HL-60 (cell line): ENCODE measurements around the gene ALDH1A1.
A peak's percentile ranks its signal among the peaks of the same experiment; 100 is the strongest.

Experiments used
- DNase-seq, 2 experiments: peaks; one replicate each; pipeline ENCODE4 v3.0.0-alpha.2; 2010 to 2020; ENCODE audit warnings: low read depth in 1 of 2, low spot score in 1 of 2
- H3K27ac ChIP-seq: fragments of 250-450 bp; sonication (Bioruptor Pico); replicated peaks from 2 replicates; pipeline ENCODE4 v1.5.1; 2020; ENCODE audit warnings: mild to moderate bottlenecking, moderate library complexity
- H3K27me3 ChIP-seq: fragments of 250-450 bp; sonication (Bioruptor Pico); 2 replicates; pipeline ENCODE4 v1.5.1; 2021; ENCODE audit warnings: mild to moderate bottlenecking, moderate library complexity; ENCODE audit not compliant: insufficient read depth, poor library complexity, severe bottlenecking
- H3K4me3 ChIP-seq: replicated peaks from 2 replicates; pipeline ENCODE4 v1.5.1; 2011; ENCODE audit warnings: mild to moderate bottlenecking, control low read depth, low read length; ENCODE audit not compliant: insufficient read depth
- CTCF ChIP-seq: IDR thresholded peaks from one replicate; pipeline ENCODE4 v1.5.1; 2011; ENCODE audit warnings: low read length, control low read depth, inconsistent platforms; ENCODE audit not compliant: insufficient read depth
- GABPA ChIP-seq: IDR thresholded peaks from 2 replicates; pipeline ENCODE4 v1.6.1; 2012; ENCODE audit warnings: low read depth
- POLR2AphosphoS5 ChIP-seq: IDR thresholded peaks from 2 replicates; pipeline ENCODE4 v1.6.1; 2012; ENCODE audit warnings: low read depth
- SPI1 ChIP-seq: IDR thresholded peaks from 2 replicates; pipeline ENCODE4 v1.6.1; 2012; ENCODE audit warnings: low read depth, mild to moderate bottlenecking, borderline replicate concordance
- TF ChIP-seq, protein P1 (sequence below): IDR thresholded peaks from 2 replicates; pipeline ENCODE4 v1.6.1; 2012; ENCODE audit warnings: low read depth; ENCODE audit not compliant: insufficient replicate concordance

ALDH1A1 gene

GRCh38 chr9:72937545-72937944 lies 15.3 kb downstream of the ALDH1A1 start:
- Histone ChIP-seq H3K27ac (no peak overlapping the region), H3K27me3 (peaks cover 5% of the 10 kb centered on the region), H3K4me3 (no peak overlapping the region)
- DNase-seq = no peak
- TF ChIP-seq CTCF = no peak

- TF ChIP-seq, protein P1, sequence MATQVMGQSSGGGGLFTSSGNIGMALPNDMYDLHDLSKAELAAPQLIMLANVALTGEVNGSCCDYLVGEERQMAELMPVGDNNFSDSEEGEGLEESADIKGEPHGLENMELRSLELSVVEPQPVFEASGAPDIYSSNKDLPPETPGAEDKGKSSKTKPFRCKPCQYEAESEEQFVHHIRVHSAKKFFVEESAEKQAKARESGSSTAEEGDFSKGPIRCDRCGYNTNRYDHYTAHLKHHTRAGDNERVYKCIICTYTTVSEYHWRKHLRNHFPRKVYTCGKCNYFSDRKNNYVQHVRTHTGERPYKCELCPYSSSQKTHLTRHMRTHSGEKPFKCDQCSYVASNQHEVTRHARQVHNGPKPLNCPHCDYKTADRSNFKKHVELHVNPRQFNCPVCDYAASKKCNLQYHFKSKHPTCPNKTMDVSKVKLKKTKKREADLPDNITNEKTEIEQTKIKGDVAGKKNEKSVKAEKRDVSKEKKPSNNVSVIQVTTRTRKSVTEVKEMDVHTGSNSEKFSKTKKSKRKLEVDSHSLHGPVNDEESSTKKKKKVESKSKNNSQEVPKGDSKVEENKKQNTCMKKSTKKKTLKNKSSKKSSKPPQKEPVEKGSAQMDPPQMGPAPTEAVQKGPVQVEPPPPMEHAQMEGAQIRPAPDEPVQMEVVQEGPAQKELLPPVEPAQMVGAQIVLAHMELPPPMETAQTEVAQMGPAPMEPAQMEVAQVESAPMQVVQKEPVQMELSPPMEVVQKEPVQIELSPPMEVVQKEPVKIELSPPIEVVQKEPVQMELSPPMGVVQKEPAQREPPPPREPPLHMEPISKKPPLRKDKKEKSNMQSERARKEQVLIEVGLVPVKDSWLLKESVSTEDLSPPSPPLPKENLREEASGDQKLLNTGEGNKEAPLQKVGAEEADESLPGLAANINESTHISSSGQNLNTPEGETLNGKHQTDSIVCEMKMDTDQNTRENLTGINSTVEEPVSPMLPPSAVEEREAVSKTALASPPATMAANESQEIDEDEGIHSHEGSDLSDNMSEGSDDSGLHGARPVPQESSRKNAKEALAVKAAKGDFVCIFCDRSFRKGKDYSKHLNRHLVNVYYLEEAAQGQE = no peak
- TF ChIP-seq GABPA (no peak), CTCF (no peak), SPI1 (no peak), POLR2AphosphoS5 (no peak)
- Histone ChIP-seq H3K4me3 (no peak overlapping the region), H3K27ac (no peak overlapping the region), H3K27me3 (peaks cover 3% of the 10 kb centered on the region)
- DNase-seq = no peak
These were observed 16.2 kb downstream of the ALDH1A1 start for GRCh38 chr9:72936679-72937078.

- no peak overlapping the region for H3K4me3 ChIP-seq
- no peak for DNase-seq
- peaks cover 2% of the 10 kb centered on the region for H3K27me3 ChIP-seq
- TF ChIP-seq CTCF (no peak), SPI1 (no peak), POLR2AphosphoS5 (no peak), GABPA (no peak)
- TF ChIP-seq, protein P1 = no peak
- H3K27ac ChIP-seq = no peak overlapping the region
These were observed 16.6 kb downstream of the ALDH1A1 start for GRCh38 chr9:72936266-72936665.

- Histone ChIP-seq H3K4me3 (no peak overlapping the region), H3K27me3 (peaks cover 2% of the 10 kb centered on the region), H3K27ac (no peak overlapping the region)
- no peak for DNase-seq
- peak; percentile 25; the same call in 1 of the 2 replicates for TF ChIP-seq SPI1
- TF ChIP-seq CTCF = no peak
These were observed 17.3 kb downstream of the ALDH1A1 start for GRCh38 chr9:72935595-72935994.
